Stimulated activated CD8-positive, alpha-beta memory T cell treated with anti-CD3 and anti-CD28 coated beads, Interleukin-15, amount 100 ng/mL, for 4 hours (primary cell): ENCODE results near the gene AMOTL1.
"Not testable (repeated sequence)": the region's sequence is repeated elsewhere in the genome, so short reads cannot be mapped to it uniquely, and the experiment has no call there.

ENCODE experiments used
- DNase-seq, 2 donors: peaks; one replicate each; pipeline ENCODE4 v3.0.0-alpha.2; 2020; ENCODE audit warnings: low read depth in 2 of 2

AMOTL1 gene

DNA sequence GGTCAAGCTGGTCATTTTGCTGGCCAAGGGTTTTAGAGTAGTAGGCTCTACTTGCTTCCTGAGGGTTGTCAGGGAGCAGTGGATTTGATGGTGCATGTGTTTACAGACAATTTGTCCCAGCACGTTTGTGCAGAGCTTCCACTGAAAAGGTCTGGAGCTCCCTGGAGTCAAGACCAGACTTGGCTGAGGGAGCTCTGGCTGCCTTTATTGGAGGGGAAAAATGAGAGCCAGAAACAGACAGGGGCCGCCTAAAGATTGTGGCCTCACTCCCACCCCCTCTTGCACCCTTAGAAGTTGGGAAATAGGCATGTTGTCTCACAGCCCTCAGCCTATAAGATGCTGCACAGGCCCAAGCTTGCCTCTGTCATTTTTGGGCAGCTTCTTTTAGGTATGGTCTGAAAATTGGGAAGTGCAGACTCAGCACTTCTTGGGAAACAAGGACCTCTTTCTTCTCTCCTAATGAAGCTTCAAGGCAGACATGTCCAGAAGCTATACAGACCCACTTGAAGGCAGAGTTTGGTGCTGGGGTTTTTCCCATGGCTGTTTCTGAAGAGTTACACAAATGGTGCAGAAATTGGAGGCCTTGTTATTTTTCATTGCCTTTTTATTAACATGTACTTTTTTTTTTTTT is 55.1 kb downstream of the AMOTL1 start:
- no peak for DNase-seq

DNA sequence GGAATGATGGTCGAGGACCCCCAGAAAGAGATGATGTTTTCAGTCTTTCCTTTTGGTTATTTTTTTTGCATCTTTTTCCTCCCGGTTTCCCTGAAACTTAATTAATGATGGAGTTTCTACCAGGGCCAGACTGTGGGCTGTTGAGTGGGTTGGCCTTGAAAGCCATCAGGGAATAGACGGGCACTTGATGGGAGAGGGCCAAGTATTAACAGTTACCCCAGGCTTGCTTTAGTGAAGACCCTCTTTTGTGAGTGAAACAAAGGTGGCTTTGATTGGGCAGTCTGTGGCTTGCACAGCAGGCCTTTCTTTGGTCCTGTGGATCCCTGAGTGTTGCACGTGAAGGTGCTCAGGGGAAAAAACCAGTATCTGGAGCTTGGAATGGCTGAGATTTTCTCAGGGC is 56.9 kb downstream of the AMOTL1 start:
- DNase-seq = no peak

DNA sequence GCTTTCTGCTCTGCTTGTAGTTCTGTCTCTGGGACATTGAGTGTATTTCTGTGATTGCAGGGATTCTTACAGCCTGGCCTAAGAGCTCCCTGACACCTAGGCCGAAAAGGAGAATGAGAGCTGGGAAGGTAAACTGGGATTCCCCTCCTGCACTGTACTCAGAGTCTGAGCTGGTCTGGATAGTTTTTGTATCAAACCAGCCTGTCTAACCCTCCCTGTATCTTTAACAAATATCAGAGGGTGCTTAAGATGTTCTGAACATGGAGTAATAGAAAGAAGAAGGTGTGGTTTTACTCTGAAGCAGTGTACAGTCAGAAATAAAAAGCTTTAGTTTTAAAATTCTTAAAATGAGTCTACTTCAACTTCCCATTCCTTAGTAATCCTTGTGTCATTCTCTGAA is 57.3 kb downstream of the AMOTL1 start:
- DNase-seq = no peak

- no peak for DNase-seq
These were observed 58.3 kb downstream of the AMOTL1 start for GRCh38 chr11:94826415-94826814.

DNA sequence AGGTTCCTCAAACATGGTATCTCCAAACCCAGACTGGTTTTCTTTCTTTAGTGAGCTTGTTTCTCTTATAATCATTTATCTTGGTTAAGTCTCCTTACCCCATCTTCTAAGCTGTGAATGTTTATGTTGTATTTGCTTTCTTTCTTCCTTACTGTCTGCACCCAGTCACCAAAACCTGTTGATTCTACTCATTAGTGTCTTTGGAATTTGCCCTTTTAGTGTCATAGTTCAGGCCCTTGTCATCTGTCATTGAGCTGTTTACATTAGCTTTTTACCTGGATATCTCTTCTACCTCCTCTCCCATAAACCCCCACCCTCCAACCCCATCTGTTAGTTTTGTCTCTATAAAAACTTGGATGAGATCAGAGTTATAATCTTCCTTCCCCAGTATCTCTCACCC is 59.9 kb downstream of the AMOTL1 start:
- DNase-seq = no peak

- DNase-seq = no peak
These were observed 62.8 kb downstream of the AMOTL1 start for GRCh38 chr11:94830722-94831510.

GRCh38 chr11:94831529-94831928 is 63.4 kb downstream of the AMOTL1 start:
- no peak for DNase-seq

DNA sequence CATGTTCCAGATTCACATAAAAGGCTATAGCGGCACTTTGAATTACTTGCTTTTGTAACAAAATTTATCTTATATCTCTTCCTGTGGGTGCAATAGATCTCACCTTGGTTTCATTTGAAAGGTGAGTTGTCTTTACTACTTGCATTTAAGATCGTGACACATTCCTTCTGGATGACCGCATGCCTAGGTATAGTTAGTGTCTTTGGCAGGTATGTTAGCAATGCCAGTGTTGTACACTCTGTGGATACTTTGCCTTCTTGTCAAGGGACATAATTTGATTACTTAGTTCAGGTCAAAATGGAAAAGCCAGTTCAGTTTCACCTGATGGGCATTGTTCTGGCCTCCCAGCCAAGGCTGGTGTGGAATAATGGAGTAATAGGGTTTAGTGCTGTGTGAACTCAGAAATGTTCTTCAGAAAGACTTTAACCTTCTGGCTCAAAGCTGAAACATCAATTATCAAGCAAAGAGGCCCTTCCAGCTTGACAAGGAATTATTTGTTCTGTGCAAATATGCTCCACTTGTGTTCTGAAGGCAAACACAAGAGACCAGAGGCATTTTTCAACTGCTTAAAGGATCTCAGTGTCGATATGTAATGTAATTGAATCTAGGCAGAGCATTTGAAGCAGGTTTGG is 64.6 kb downstream of the AMOTL1 start:
- no peak for DNase-seq

- DNase-seq = no peak
These were observed 66.9 kb downstream of the AMOTL1 start for GRCh38 chr11:94834911-94835593.

DNA sequence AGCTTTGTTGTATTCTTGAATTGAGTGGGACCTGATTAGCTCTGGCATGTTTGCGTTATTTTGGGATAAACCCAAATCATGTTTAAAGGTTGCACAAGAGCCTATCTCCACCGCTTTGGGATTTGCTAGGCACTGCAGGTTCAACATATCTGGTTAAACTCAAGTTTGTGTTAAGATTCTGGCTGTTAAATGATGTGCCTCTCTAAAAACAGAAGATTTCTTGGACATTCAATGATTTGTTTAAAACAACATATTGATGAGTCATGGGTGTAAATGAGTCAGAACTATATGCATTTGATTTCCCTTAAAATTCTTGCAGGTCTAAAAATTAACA is 67.4 kb downstream of the AMOTL1 start:
- no peak for DNase-seq

- no peak for DNase-seq
These were observed 69.2 kb downstream of the AMOTL1 start for GRCh38 chr11:94837317-94837716.

- no peak for DNase-seq
These were observed 70.0 kb downstream of the AMOTL1 start for GRCh38 chr11:94838027-94838731.

- DNase-seq = no peak
These were observed 72.1 kb downstream of the AMOTL1 start for GRCh38 chr11:94840209-94840608.

DNA sequence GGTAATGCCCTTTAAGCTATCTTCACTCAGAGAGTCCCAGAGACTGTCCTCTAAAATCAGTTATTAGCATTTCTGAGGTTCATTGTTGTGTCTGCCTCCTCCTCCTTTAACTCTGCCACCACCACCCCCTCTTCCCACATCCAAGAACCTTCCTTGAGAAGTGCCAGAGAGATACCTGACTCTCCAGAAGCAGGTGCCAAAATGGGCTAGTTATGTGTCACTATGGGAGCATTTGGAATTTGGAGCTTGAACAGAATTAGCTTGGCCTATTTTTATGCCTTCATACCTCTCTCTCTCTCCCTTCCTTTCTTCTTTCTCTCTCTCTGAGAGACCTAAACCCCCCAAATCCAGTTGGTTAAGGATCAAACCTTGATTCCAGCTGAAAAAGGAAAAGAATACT is 75.9 kb downstream of the AMOTL1 start:
- no peak for DNase-seq

GRCh38 chr11:94845622-94846021 is 77.5 kb downstream of the AMOTL1 start:
- no peak for DNase-seq

- DNase-seq = no peak
These were observed 81.7 kb downstream of the AMOTL1 start for GRCh38 chr11:94849839-94850238.

DNA sequence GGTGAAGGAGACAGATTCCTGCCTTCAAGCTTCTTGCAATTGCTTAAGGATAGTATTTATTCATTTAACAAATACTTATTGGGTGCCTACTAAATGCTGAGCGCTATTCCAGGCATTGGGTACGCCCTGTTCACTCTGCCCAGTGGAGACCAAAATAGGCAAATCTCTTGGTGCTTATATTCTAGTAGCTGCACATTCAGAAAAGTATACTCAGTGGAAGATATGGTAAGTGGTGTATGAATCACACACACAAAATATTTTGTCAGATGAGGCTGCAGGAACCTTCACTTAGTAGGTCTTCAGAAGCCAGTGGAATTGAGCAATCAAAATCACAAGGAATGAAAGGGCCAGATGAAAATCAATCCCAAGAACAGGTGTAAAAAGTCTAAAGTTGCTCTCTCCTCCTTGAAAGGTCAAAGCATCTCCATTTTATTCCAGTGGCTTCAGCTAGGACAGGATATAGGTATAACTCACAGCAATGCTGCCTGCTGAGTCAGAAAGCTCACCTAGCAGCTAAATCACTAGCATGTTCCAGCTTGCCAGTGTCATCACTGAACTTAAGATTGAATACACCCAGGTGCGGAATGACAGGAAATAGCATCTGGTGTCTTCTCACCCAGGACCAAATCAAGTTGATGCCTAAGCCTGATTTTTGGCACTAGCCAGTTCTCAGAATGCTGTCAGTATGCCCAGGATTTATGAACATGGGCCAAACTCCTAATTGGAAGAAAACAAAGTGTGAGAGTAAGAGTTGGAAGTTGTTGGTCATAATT is 83.9 kb downstream of the AMOTL1 start:
- DNase-seq = no peak

DNA sequence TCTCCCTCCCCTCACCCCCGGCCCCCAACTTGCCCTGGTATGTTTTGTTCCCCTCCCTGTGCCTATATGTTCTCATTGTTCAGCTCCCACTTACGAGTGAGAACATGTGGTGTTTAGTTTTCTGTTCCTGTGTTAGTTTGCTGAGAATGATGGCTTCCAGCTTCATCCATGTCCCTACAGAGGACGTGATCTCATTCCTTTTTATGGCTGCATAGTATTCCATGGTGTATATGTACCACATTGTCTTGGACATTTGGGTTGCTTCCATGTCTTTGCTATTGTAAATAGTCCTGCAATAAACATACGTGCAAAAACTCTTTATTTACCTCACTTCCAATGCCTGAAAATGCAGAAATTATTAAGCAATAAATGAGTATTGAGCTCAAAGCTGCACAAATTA is 85.1 kb downstream of the AMOTL1 start:
- DNase-seq = not testable (repeated sequence)

GRCh38 chr11:94853836-94854235 is 85.7 kb downstream of the AMOTL1 start:
- no peak for DNase-seq

DNA sequence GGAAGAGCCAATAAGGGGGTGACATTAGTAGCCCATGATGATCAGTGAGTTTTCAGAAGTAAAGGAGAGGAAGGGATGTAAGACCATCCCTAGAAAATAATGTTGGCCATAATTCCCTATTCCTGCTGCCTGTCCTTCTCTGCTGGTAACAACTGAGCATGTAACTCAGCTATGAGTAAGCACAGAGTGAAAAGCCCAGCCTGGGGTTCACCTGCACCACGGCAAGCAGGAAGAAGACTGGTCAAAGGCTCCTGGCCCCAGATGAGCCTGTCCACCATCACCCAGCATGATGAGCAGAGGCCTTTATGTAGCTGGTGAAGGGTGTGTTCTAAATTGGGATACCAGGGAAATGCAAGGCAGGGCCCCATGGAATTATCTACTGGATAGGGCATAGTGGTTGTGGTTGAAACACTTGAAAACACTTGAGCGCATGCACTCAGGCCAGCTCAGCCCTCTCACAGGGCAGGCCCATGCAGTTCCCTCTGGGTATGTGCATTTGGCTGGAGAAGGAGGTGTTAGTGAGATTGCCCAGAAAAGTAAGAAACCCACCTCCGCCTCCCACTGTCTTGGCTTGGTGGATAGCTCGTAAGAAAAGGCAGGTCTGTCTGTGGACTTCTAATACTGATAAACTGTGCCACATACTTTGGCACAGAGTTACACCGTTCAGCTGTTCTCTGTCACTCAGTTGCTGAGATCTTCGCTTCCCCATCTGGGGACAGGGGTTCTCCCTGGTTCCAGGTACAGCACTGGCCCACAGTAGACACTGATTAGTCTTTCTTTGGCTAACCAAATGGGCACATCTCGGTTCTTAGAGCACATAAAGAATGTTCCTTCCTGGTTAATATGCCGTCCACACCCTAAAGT is 86.8 kb downstream of the AMOTL1 start:
- DNase-seq = no peak
